ENCODE measurements around the gene HTRA3.

HTRA3 gene

GRCh38 chr4:8349664-8350236, 80.2 kb downstream of the HTRA3 start:
- TF ChIP-seq Cebpa-rat (IDR thresholded peaks at IDR 0.05): no peak
- H3K4me2 ChIP-seq: no peak overlapping the region
- peaks cover 0 to 21% (median 0%) of the 10 kb centered on the region in 11 experiments; a peak in 5 of 22 replicates for H3K27me3 ChIP-seq
- peaks cover 0 to 24% (median 17%) of the 10 kb centered on the region in 11 experiments; a peak in 12 of 22 replicates for H4K20me1 ChIP-seq
- no peak overlapping the region for H3K9ac ChIP-seq
- H3K4me3 ChIP-seq: no peak overlapping the region
- peaks cover 45 to 61% (median 56%) of the 10 kb centered on the region in 10 experiments for H3K4me1 ChIP-seq
- H3K36me3 ChIP-seq: no peaks in the 10 kb centered on the region
- H3K9me3 ChIP-seq (replicated peaks in 1 of 11): peaks cover 0 to 15% (median 2%) of the 10 kb centered on the region in 11 experiments; a peak in 9 of 22 replicates
- H3K27ac ChIP-seq: no peak overlapping the region

- Histone ChIP-seq H3K27ac (no peak overlapping the region), H3K27me3 (peaks cover 0 to 21% (median 0%) of the 10 kb centered on the region in 11 experiments; a peak in 4 of 22 replicates), H3K4me1 (peaks cover 45 to 67% (median 62%) of the 10 kb centered on the region in 10 experiments), H4K20me1 (peaks cover 0 to 24% (median 17%) of the 10 kb centered on the region in 11 experiments; a peak in 12 of 22 replicates), H3K9ac (no peak overlapping the region), H3K36me3 (no peaks in the 10 kb centered on the region), H3K4me2 (peak overlapping the region in 5 of 11 experiments; percentile 7 to 93 (median 86); a peak in 6 of 22 replicates), H3K4me3 (no peak overlapping the region), H3K9me3 (replicated peaks in 1 of 11) (peaks cover 0 to 21% (median 6%) of the 10 kb centered on the region in 11 experiments; a peak in 9 of 22 replicates)
- TF ChIP-seq Cebpa-rat (IDR thresholded peaks at IDR 0.05): no peak
Measured at GRCh38 chr4:8350352-8350751, 80.8 kb downstream of the HTRA3 start.

- Histone ChIP-seq H3K9ac (no peak overlapping the region), H3K27ac (no peak overlapping the region), H3K27me3 (peaks cover 0 to 21% (median 0%) of the 10 kb centered on the region in 11 experiments; a peak in 4 of 22 replicates), H4K20me1 (peaks cover 0 to 24% (median 17%) of the 10 kb centered on the region in 11 experiments; a peak in 12 of 22 replicates), H3K9me3 (replicated peaks in 1 of 11) (peaks cover 0 to 23% (median 6%) of the 10 kb centered on the region in 11 experiments; a peak in 9 of 22 replicates), H3K4me3 (no peak overlapping the region), H3K36me3 (no peaks in the 10 kb centered on the region), H3K4me1 (peaks cover 45 to 71% (median 66%) of the 10 kb centered on the region in 10 experiments), H3K4me2 (peak overlapping the region in 8 of 11 experiments; percentile 86 to 94 (median 88); a peak in 15 of 22 replicates)
- no peak for TF ChIP-seq Cebpa-rat (IDR thresholded peaks at IDR 0.05)
Measured at GRCh38 chr4:8350841-8351461, 81.4 kb downstream of the HTRA3 start.

- Histone ChIP-seq H4K20me1 (peaks cover 0 to 24% (median 17%) of the 10 kb centered on the region in 11 experiments; a peak in 12 of 22 replicates), H3K4me1 (peaks cover 45 to 81% (median 76%) of the 10 kb centered on the region in 10 experiments), H3K9ac (peak overlapping the region in 1 of 11 experiments; percentile 5; a peak in 1 of 22 replicates), H3K9me3 (replicated peaks in 1 of 11) (peaks cover 0 to 23% (median 6%) of the 10 kb centered on the region in 11 experiments; a peak in 9 of 22 replicates), H3K4me2 (peak overlapping the region; percentile 60 to 94 (median 87)), H3K4me3 (no peak overlapping the region), H3K36me3 (no peaks in the 10 kb centered on the region), H3K27me3 (peaks cover 0 to 21% (median 0%) of the 10 kb centered on the region in 11 experiments; a peak in 4 of 22 replicates), H3K27ac (no peak overlapping the region)
- TF ChIP-seq Cebpa-rat (IDR thresholded peaks at IDR 0.05): no peak
Measured at GRCh38 chr4:8351931-8352367, 82.4 kb downstream of the HTRA3 start.

- Histone ChIP-seq H3K9me3 (replicated peaks in 1 of 11) (peaks cover 0 to 23% (median 6%) of the 10 kb centered on the region in 11 experiments; a peak in 9 of 22 replicates), H3K4me1 (peaks cover 43 to 83% (median 77%) of the 10 kb centered on the region in 10 experiments), H3K4me2 (peak overlapping the region; percentile 60 to 94 (median 87)), H3K27me3 (peaks cover 0 to 21% (median 0%) of the 10 kb centered on the region in 11 experiments; a peak in 4 of 22 replicates), H4K20me1 (peaks cover 0 to 24% (median 17%) of the 10 kb centered on the region in 11 experiments; a peak in 12 of 22 replicates), H3K9ac (peak overlapping the region in 2 of 11 experiments; percentile 5 to 30; a peak in 2 of 22 replicates), H3K36me3 (no peaks in the 10 kb centered on the region), H3K4me3 (no peak overlapping the region; a peak in 1 of 20 replicates), H3K27ac (no peak overlapping the region)
- TF ChIP-seq Cebpa-rat (IDR thresholded peaks at IDR 0.05): no peak
Measured at GRCh38 chr4:8352368-8353157, 83.0 kb downstream of the HTRA3 start.

- Histone ChIP-seq H3K9ac (no peak overlapping the region), H4K20me1 (peaks cover 0 to 24% (median 17%) of the 10 kb centered on the region in 11 experiments; a peak in 12 of 22 replicates), H3K4me2 (peak overlapping the region; percentile 60 to 94 (median 87)), H3K4me3 (peak overlapping the region in 2 of 10 experiments; percentile 1 to 6; a peak in 1 of 20 replicates), H3K36me3 (no peaks in the 10 kb centered on the region), H3K9me3 (replicated peaks in 1 of 11) (peaks cover 0 to 23% (median 6%) of the 10 kb centered on the region in 11 experiments; a peak in 9 of 22 replicates), H3K4me1 (peaks cover 36 to 83% (median 71%) of the 10 kb centered on the region in 10 experiments), H3K27me3 (peaks cover 0 to 21% (median 0%) of the 10 kb centered on the region in 11 experiments; a peak in 4 of 22 replicates), H3K27ac (peak overlapping the region in 2 of 11 experiments; percentile 33 to 47; a peak in 3 of 22 replicates)
- no peak for TF ChIP-seq Cebpa-rat (IDR thresholded peaks at IDR 0.05)
Measured at GRCh38 chr4:8353158-8353669, 83.7 kb downstream of the HTRA3 start.

GRCh38 chr4:8353912-8354453, 84.4 kb downstream of the HTRA3 start:
- Histone ChIP-seq H3K4me1 (peaks cover 30 to 79% (median 66%) of the 10 kb centered on the region in 10 experiments), H3K27me3 (peaks cover 0 to 21% (median 0%) of the 10 kb centered on the region in 11 experiments; a peak in 4 of 22 replicates), H3K36me3 (no peaks in the 10 kb centered on the region), H3K9ac (no peak overlapping the region), H3K4me3 (peak overlapping the region in 3 of 10 experiments; percentile 1 to 10 (median 6); a peak in 3 of 20 replicates), H4K20me1 (peaks cover 0 to 24% (median 17%) of the 10 kb centered on the region in 11 experiments; a peak in 12 of 22 replicates), H3K9me3 (replicated peaks in 1 of 11) (peaks cover 0 to 30% (median 6%) of the 10 kb centered on the region in 11 experiments; a peak in 11 of 22 replicates), H3K27ac (peak overlapping the region in 2 of 11 experiments; percentile 33 to 47; a peak in 7 of 22 replicates), H3K4me2 (peak overlapping the region; percentile 60 to 94 (median 87))
- no peak for TF ChIP-seq Cebpa-rat (IDR thresholded peaks at IDR 0.05)

Data from BLaER1 treated with 17β-estradiol and CSF1 and Interleukin-3, amounts not matched to agents 10 nM and 100 nM (cell line).